Nephron (organoid): Measurements from ENCODE around the gene SLC34A1.
A peak's percentile ranks its signal among the peaks of the same experiment; 100 is the strongest.

Experiments
- H3K27ac Mint-ChIP-seq, 3 experiments: 2 replicates each; pipeline ENCODE4 v1.8.0; 2020; ENCODE audit warnings: mixed read lengths in 3 of 3, mild to moderate bottlenecking in 2 of 3, moderate library complexity in 1 of 3
- H3K27me3 Mint-ChIP-seq: 2 replicates; pipeline ENCODE4 v1.8.0; 2021; ENCODE audit warnings: low read depth, mild to moderate bottlenecking, moderate library complexity, mixed read lengths
- H3K36me3 Mint-ChIP-seq: 2 replicates; pipeline ENCODE4 v1.8.0; 2020; ENCODE audit warnings: low read depth, mixed read lengths
- H3K4me1 Mint-ChIP-seq: 2 replicates; pipeline ENCODE4 v1.8.0; 2020; ENCODE audit warnings: mixed read lengths
- H3K4me3 Mint-ChIP-seq, 3 experiments: 2 replicates each; pipeline ENCODE4 v1.8.0; 2020; ENCODE audit warnings: mild to moderate bottlenecking in 3 of 3, mixed read lengths in 3 of 3, moderate library complexity in 2 of 3
- H3K9me3 Mint-ChIP-seq: 2 replicates; pipeline ENCODE4 v1.8.0; 2020; ENCODE audit warnings: mixed read lengths
- CTCF ChIP-seq, 3 experiments: fragments of 200-600 bp; sonication (generic); IDR thresholded peaks; one replicate each; pipeline ENCODE4 v1.5.0; 2021; ENCODE audit warnings: antibody characterized with exemption in 3 of 3; ENCODE audit not compliant: unreplicated experiment in 3 of 3

SLC34A1 gene

GRCh38 chr5:177403792-177404640 lies 19.8 kb downstream of the SLC34A1 start:
- TF ChIP-seq CTCF (IDR thresholded peaks at IDR 0.05; ENCODE audit: unreplicated experiment in 3 of 3): peak; percentile 53 to 66 (median 58)
- Mint-ChIP-seq H3K4me1 (peaks cover 11% of the 10 kb centered on the region), H3K27ac (no peak overlapping the region), H3K4me3 (peak overlapping the region; percentile 85 to 87 (median 86)), H3K36me3 (no peaks in the 10 kb centered on the region), H3K27me3 (peaks cover 62% of the 10 kb centered on the region), H3K9me3 (no peaks in the 10 kb centered on the region)

- no peak overlapping the region for H3K27ac Mint-ChIP-seq
- H3K4me1 Mint-ChIP-seq: peaks cover 11% of the 10 kb centered on the region
- peak overlapping the region; percentile 73 to 81 (median 75) for H3K4me3 Mint-ChIP-seq
- no peak for TF ChIP-seq CTCF (IDR thresholded peaks at IDR 0.05; ENCODE audit: unreplicated experiment in 3 of 3)
- no peaks in the 10 kb centered on the region for H3K36me3 Mint-ChIP-seq
- peaks cover 68% of the 10 kb centered on the region for H3K27me3 Mint-ChIP-seq
- no peaks in the 10 kb centered on the region for H3K9me3 Mint-ChIP-seq
These were observed 20.5 kb downstream of the SLC34A1 start for GRCh38 chr5:177404641-177405179.

- no peak overlapping the region for H3K27ac Mint-ChIP-seq
- H3K4me3 Mint-ChIP-seq: peak overlapping the region; percentile 73 to 81 (median 75)
- no peaks in the 10 kb centered on the region for H3K9me3 Mint-ChIP-seq
- peaks cover 11% of the 10 kb centered on the region for H3K4me1 Mint-ChIP-seq
- H3K36me3 Mint-ChIP-seq: no peaks in the 10 kb centered on the region
- peaks cover 68% of the 10 kb centered on the region for H3K27me3 Mint-ChIP-seq
- no peak for TF ChIP-seq CTCF (IDR thresholded peaks at IDR 0.05; ENCODE audit: unreplicated experiment in 3 of 3)
These were observed 21.1 kb downstream of the SLC34A1 start for GRCh38 chr5:177405312-177405711.

GRCh38 chr5:177405805-177406204 lies 21.6 kb downstream of the SLC34A1 start:
- Mint-ChIP-seq H3K27me3 (peaks cover 68% of the 10 kb centered on the region), H3K36me3 (no peaks in the 10 kb centered on the region), H3K4me3 (no peak overlapping the region), H3K4me1 (peaks cover 11% of the 10 kb centered on the region), H3K27ac (no peak overlapping the region), H3K9me3 (no peaks in the 10 kb centered on the region)
- TF ChIP-seq CTCF (IDR thresholded peaks at IDR 0.05; ENCODE audit: unreplicated experiment in 3 of 3): no peak

GRCh38 chr5:177409043-177409801 lies 25.0 kb downstream of the SLC34A1 start, which contains the start of gene F12:
Gene F12 (minus strand): TSS chr5:177409564. CDS start chr5:177409527, 37 bp downstream.
- peaks cover 4% of the 10 kb centered on the region for H3K4me1 Mint-ChIP-seq
- H3K27me3 Mint-ChIP-seq: peaks cover 51% of the 10 kb centered on the region
- H3K36me3 Mint-ChIP-seq: no peaks in the 10 kb centered on the region
- no peaks in the 10 kb centered on the region for H3K9me3 Mint-ChIP-seq
- no peak for TF ChIP-seq CTCF (IDR thresholded peaks at IDR 0.05; ENCODE audit: unreplicated experiment in 3 of 3)
- no peak within 1 kb of the TSS for H3K4me3 Mint-ChIP-seq
- H3K27ac Mint-ChIP-seq: no peak within 1 kb of the TSS
